ENCODE data around the gene DRC3. TPM values are rescaled to one million over a fixed set of nuclear protein-coding genes. Genes with fewer than 3 reads are reported as not detected.
A peak's percentile ranks its signal among the peaks of the same experiment; 100 is the strongest.
"Not testable (repeated sequence)": the region's sequence is repeated elsewhere in the genome, so short reads cannot be mapped to it uniquely, and the experiment has no call there.

The DRC3 gene
- polyA plus RNA-seq, 6 donors from 2014 or later = 0.19 to 1.4 (median 0.85) TPM; not detected in 2

- H3K27me3 Mint-ChIP-seq = no peaks in the 10 kb centered on the region
- H3K4me1 Mint-ChIP-seq = peaks cover 5 to 7% (median 6%) of the 10 kb centered on the region in 3 donors
- no peak for ATAC-seq (ENCODE audit: low read depth in 2 of 2)
- H3K4me3 Mint-ChIP-seq = no peak overlapping the region
- H3K27ac Mint-ChIP-seq = no peak overlapping the region
- no peak for DNase-seq
- no peaks in the 10 kb centered on the region for H3K9me3 Mint-ChIP-seq
- no peaks in the 10 kb centered on the region for H3K36me3 Mint-ChIP-seq
Measured at GRCh38 chr17:17983376-17983775, 10.7 kb downstream of the DRC3 start.

- no peak overlapping the region for H3K4me3 Mint-ChIP-seq
- peaks cover 3 to 5% (median 4%) of the 10 kb centered on the region in 3 donors for H3K4me1 Mint-ChIP-seq
- H3K27ac Mint-ChIP-seq = no peak overlapping the region
- no peak for ATAC-seq (ENCODE audit: low read depth in 2 of 2)
- no peaks in the 10 kb centered on the region for H3K36me3 Mint-ChIP-seq
- DNase-seq = no peak
- H3K27me3 Mint-ChIP-seq = no peaks in the 10 kb centered on the region
- H3K9me3 Mint-ChIP-seq = no peaks in the 10 kb centered on the region
Measured at GRCh38 chr17:17983776-17984175, 11.1 kb downstream of the DRC3 start.

GRCh38 chr17:17985153-17985552 is 12.5 kb downstream of the DRC3 start:
- H3K36me3 Mint-ChIP-seq = no peaks in the 10 kb centered on the region
- H3K27me3 Mint-ChIP-seq = no peaks in the 10 kb centered on the region
- no peaks in the 10 kb centered on the region for H3K4me1 Mint-ChIP-seq
- H3K4me3 Mint-ChIP-seq = no peak overlapping the region
- H3K9me3 Mint-ChIP-seq = no peaks in the 10 kb centered on the region
- H3K27ac Mint-ChIP-seq = no peak overlapping the region
- ATAC-seq (ENCODE audit: low read depth in 2 of 2) (no peak), DNase-seq (no peak)

GRCh38 chr17:17985555-17985954 is 12.9 kb downstream of the DRC3 start:
- H3K4me1 Mint-ChIP-seq = no peaks in the 10 kb centered on the region
- H3K27me3 Mint-ChIP-seq = no peaks in the 10 kb centered on the region
- H3K27ac Mint-ChIP-seq = no peak overlapping the region
- no peaks in the 10 kb centered on the region for H3K36me3 Mint-ChIP-seq
- ATAC-seq (ENCODE audit: low read depth in 2 of 2) (no peak), DNase-seq (no peak)
- no peaks in the 10 kb centered on the region for H3K9me3 Mint-ChIP-seq
- no peak overlapping the region for H3K4me3 Mint-ChIP-seq

DNA sequence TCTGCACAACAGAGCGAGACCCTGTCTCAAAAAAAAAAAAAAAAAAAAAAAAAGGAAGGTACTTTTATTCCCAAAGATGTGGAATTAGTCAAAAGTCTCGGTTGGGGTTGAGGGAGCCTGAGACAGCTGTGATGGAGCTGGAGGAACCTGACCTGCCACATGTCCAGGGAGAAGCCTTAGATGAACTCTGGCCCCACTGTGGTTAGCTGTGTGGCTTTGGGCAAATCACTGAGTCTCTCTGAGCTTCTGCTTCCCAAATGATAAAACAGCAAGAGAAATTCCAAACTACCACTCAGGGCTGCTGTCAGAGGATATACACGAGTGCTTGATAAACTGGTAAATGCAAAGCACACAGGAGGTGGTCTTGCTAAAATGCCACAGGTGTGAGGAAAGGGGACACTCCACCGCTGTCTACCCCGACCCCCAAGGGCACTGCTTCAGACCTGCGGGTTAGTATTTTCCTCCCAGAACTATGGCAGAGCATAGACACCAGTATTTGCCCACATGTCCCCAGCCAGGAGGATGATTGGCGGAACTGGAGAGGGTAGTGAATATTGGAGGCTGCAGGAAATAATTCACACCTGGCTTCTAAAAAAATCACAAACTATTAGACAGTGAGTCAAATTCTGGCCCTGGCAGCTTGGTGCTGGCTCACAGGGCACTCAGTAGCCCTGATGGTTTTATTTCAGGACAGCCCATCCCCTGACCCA is 14.7 kb downstream of the DRC3 start:
- H3K27me3 Mint-ChIP-seq = no peaks in the 10 kb centered on the region
- DNase-seq = no peak
- no peak overlapping the region for H3K4me3 Mint-ChIP-seq
- H3K9me3 Mint-ChIP-seq = no peaks in the 10 kb centered on the region
- H3K36me3 Mint-ChIP-seq = no peaks in the 10 kb centered on the region
- H3K4me1 Mint-ChIP-seq = no peaks in the 10 kb centered on the region
- H3K27ac Mint-ChIP-seq = no peak overlapping the region
- no peak for ATAC-seq (ENCODE audit: low read depth in 2 of 2)

DNA sequence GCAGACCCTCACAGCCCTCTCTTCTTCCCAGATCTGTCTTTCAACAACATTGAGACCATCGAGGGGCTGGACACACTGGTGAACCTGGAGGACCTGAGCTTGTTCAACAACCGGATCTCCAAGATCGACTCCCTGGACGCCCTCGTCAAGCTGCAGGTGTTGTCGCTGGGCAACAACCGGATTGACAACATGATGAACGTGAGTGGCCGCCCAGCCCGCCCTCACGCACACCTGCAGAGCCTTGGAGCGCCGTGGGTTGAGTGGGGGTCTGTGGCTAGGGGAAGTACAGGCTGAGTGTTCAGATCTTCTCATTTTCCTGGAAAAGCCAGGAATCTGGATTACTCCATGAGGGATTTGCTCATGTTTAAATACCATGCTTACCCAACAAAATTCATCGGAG is 15.2 kb downstream of the DRC3 start:
- Mint-ChIP-seq H3K27ac (no peak overlapping the region), H3K36me3 (no peaks in the 10 kb centered on the region), H3K27me3 (no peaks in the 10 kb centered on the region), H3K4me1 (no peaks in the 10 kb centered on the region), H3K4me3 (no peak overlapping the region), H3K9me3 (no peaks in the 10 kb centered on the region)
- DNase-seq = no peak
- no peak for ATAC-seq (ENCODE audit: low read depth in 2 of 2)

GRCh38 chr17:17988427-17988945 is 15.8 kb downstream of the DRC3 start:
- Mint-ChIP-seq H3K27me3 (no peaks in the 10 kb centered on the region), H3K9me3 (no peaks in the 10 kb centered on the region), H3K4me1 (no peaks in the 10 kb centered on the region), H3K27ac (no peak overlapping the region), H3K4me3 (no peak overlapping the region), H3K36me3 (no peaks in the 10 kb centered on the region)
- ATAC-seq (ENCODE audit: low read depth in 2 of 2) (no peak), DNase-seq (no peak)

DNA sequence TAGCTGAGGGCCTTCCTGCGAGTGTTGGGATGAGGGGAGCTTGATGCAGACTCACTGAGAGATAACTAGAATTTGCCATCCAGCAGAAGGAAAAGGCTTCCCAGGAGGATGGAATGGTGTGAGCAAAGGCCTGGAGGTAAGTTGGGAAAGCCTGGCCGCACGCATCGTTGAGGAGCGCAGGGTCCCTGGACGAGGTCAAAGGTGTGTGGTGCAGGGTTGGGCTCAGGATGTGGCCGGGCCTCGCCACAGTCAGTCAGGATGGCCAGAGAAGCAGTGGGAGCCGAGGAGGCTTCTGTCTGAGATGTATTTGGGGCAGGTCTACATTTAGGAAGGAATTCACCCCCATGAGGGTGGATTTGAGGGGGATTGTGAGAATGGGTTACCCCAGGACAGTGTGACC is 16.4 kb downstream of the DRC3 start:
- no peaks in the 10 kb centered on the region for H3K4me1 Mint-ChIP-seq
- H3K27ac Mint-ChIP-seq = no peak overlapping the region

GRCh38 chr17:17989618-17990017 is 17.0 kb downstream of the DRC3 start:
- Mint-ChIP-seq H3K4me3 (no peak overlapping the region), H3K9me3 (no peaks in the 10 kb centered on the region), H3K4me1 (no peaks in the 10 kb centered on the region), H3K27me3 (no peaks in the 10 kb centered on the region), H3K36me3 (no peaks in the 10 kb centered on the region), H3K27ac (no peak overlapping the region)
- DNase-seq (no peak), ATAC-seq (ENCODE audit: low read depth in 2 of 2) (no peak)

More for the DNA sequence above, 16.4 kb downstream of the DRC3 start:
- Mint-ChIP-seq H3K27me3 (no peaks in the 10 kb centered on the region), H3K36me3 (no peaks in the 10 kb centered on the region), H3K9me3 (no peaks in the 10 kb centered on the region), H3K4me3 (no peak overlapping the region)
- DNase-seq (no peak), ATAC-seq (ENCODE audit: low read depth in 2 of 2) (no peak)

DNA sequence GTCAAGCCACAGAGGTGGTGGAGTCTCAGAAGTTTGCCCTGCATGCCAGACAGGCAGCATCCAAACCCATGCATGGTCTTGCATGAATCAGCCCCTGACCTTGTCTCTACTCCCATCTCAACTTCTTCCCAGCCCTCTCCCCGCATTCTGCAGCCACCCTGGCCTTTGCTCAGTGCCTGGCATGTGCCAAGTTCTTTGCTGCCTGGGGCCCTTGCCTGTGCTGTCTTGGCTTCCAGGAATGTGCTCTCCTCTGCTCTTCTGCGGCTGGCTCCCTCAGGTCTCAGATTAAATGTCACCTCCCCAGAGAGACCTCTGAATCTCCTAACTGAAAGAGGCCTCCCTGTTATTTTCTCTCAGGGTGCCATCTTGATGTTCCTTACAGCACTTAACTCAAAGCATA is 17.6 kb downstream of the DRC3 start:
- ATAC-seq (ENCODE audit: low read depth in 2 of 2) = no peak
- H3K27me3 Mint-ChIP-seq = no peaks in the 10 kb centered on the region
- no peak overlapping the region for H3K4me3 Mint-ChIP-seq
- no peaks in the 10 kb centered on the region for H3K4me1 Mint-ChIP-seq
- H3K9me3 Mint-ChIP-seq = no peaks in the 10 kb centered on the region
- H3K27ac Mint-ChIP-seq = no peak overlapping the region
- no peak for DNase-seq
- H3K36me3 Mint-ChIP-seq = no peaks in the 10 kb centered on the region

GRCh38 chr17:17993366-17993765 is 20.7 kb downstream of the DRC3 start:
- H3K27ac Mint-ChIP-seq = peak overlapping the region in 1 of 6 donors; percentile 73
- no peak for ATAC-seq (ENCODE audit: low read depth in 2 of 2)
- no peaks in the 10 kb centered on the region for H3K27me3 Mint-ChIP-seq
- H3K36me3 Mint-ChIP-seq = no peaks in the 10 kb centered on the region
- H3K9me3 Mint-ChIP-seq = no peaks in the 10 kb centered on the region
- H3K4me1 Mint-ChIP-seq = no peaks in the 10 kb centered on the region
- no peak for DNase-seq
- peak overlapping the region in 1 of 8 donors; percentile 60 for H3K4me3 Mint-ChIP-seq

DNA sequence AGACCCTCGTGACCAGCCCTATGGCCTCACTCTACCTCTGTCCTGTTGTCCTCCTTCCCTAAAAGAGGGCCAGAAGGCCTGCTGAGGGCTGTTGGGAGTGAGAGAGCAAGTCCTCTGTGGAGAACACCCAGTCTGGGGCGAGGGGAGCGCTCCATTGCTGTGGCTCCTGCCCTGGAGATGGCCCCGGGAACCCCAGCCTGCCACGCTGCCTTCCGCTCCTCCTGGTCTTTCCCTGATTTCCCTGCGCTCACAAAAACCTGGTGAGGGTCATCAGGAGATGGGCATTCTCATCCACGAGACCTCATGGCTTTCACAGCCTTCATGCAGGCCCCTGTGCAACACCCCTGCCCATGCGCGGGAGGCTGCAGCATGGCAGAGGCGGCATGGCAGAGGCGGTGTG is 21.2 kb downstream of the DRC3 start:
- ATAC-seq (ENCODE audit: low read depth in 2 of 2) (no peak), DNase-seq (no peak)
- no peaks in the 10 kb centered on the region for H3K36me3 Mint-ChIP-seq
- H3K27me3 Mint-ChIP-seq = no peaks in the 10 kb centered on the region
- no peaks in the 10 kb centered on the region for H3K9me3 Mint-ChIP-seq
- no peak overlapping the region for H3K27ac Mint-ChIP-seq
- H3K4me3 Mint-ChIP-seq = no peak overlapping the region
- no peaks in the 10 kb centered on the region for H3K4me1 Mint-ChIP-seq

- Mint-ChIP-seq H3K27me3 (no peaks in the 10 kb centered on the region), H3K4me3 (no peak overlapping the region), H3K9me3 (no peaks in the 10 kb centered on the region), H3K36me3 (no peaks in the 10 kb centered on the region), H3K27ac (peak overlapping the region in 1 of 6 donors; percentile 38), H3K4me1 (no peaks in the 10 kb centered on the region)
- DNase-seq (no peak), ATAC-seq (ENCODE audit: low read depth in 2 of 2) (no peak)
Measured at GRCh38 chr17:17994271-17995069, 21.8 kb downstream of the DRC3 start.

- not testable (repeated sequence) for DNase-seq; H3K27me3 Mint-ChIP-seq; ATAC-seq (ENCODE audit: low read depth in 2 of 2); H3K4me3 Mint-ChIP-seq; H3K9me3 Mint-ChIP-seq; H3K36me3 Mint-ChIP-seq; H3K4me1 Mint-ChIP-seq
- H3K27ac Mint-ChIP-seq = peak overlapping the region in 1 of 6 donors; percentile 69
Measured at GRCh38 chr17:17995887-17996286, 23.2 kb downstream of the DRC3 start.

All from naive B cell (primary cell).